ENCODE results near the gene PTGIS. TPM values are rescaled to one million over a fixed set of nuclear protein-coding genes. Genes with fewer than 3 reads are reported as not detected.

Gene PTGIS
- total RNA-seq, 4 donors from 2014 or later, result 17.0 to 39.2 (median 32.4) TPM

- no peak for TF ChIP-seq CTCF (IDR thresholded peaks at IDR 0.05; ENCODE audit: low read depth)
Observed at GRCh38 chr20:49490689-49491088, 77.2 kb downstream of the PTGIS start.

GRCh38 chr20:49489688-49490087 lies 78.2 kb downstream of the PTGIS start:
- no peak for TF ChIP-seq CTCF (IDR thresholded peaks at IDR 0.05; ENCODE audit: low read depth)

- no peak for TF ChIP-seq CTCF (IDR thresholded peaks at IDR 0.05; ENCODE audit: low read depth)
Observed at GRCh38 chr20:49486064-49486463, 81.9 kb downstream of the PTGIS start.

GRCh38 chr20:49485563-49485962 lies 82.4 kb downstream of the PTGIS start:
- TF ChIP-seq CTCF (IDR thresholded peaks at IDR 0.05; ENCODE audit: low read depth), result no peak

GRCh38 chr20:49484180-49485140 lies 83.5 kb downstream of the PTGIS start:
- no peak for TF ChIP-seq CTCF (IDR thresholded peaks at IDR 0.05; ENCODE audit: low read depth)

- no peak for TF ChIP-seq CTCF (IDR thresholded peaks at IDR 0.05; ENCODE audit: low read depth)
Observed at GRCh38 chr20:49483696-49484123, 84.2 kb downstream of the PTGIS start.

- no peak for TF ChIP-seq CTCF (IDR thresholded peaks at IDR 0.05; ENCODE audit: low read depth)
Observed at GRCh38 chr20:49483018-49483695, 84.8 kb downstream of the PTGIS start.

Data from subcutaneous adipose tissue (tissue), 4 donors.